HepG2 (cell line): ENCODE measurements around the gene RAB5A. TPM values are rescaled to one million over a fixed set of nuclear protein-coding genes. Genes with fewer than 3 reads are reported as not detected.

Source experiments
- ATAC-seq: fragments of 200-7000 bp; cut with Tn5 transposase; 3 replicates; pipeline ENCODE4 v1.9.1; 2020; ENCODE audit warnings: mild to moderate bottlenecking, moderate library complexity
- BruUV-seq: library from RNA; stranded (reverse); fragments of 400-500 nt; replicated peaks from 2 replicates; lab custom pipeline; 2021; lab: Mats Ljungman, UMichigan
- CTCF ChIA-PET: fragments of 300-600 bp; formaldehyde crosslinking; extraction: SDS; loops from one replicate; lab custom pipeline; 2021; ENCODE audit warnings: low total read pairs, inconsistent platforms, low intra/inter-chr PET ratio; lab: Yijun Ruan, JAX
- POLR2A ChIA-PET: fragments of 350-600 bp; sonication (Branson Sonifier 250); formaldehyde crosslinking; loops from one replicate; lab custom pipeline; 2020; ENCODE audit warnings: antibody characterized with exemption, inconsistent platforms; lab: Yijun Ruan, JAX
- DNase-seq: peaks from one replicate; pipeline ENCODE4 v3.0.0-alpha.2; 2015; ENCODE audit warnings: low spot score
- FAIRE-seq: peaks from 3 replicates; lab custom pipeline; 2011; peaks lifted over from hg19 to GRCh38; lab: Jason Lieb, UNC
- H2AFZ ChIP-seq: one replicate; pipeline ENCODE4 v1.6.1; 2011; ENCODE audit warnings: low read length, inconsistent platforms
- H3K27ac ChIP-seq: fragments of 300-600 bp; 3 replicates; pipeline ENCODE4 v1.8.0; 2011; ENCODE audit warnings: mixed run types, mild to moderate bottlenecking, mixed read lengths, low read length, inconsistent platforms; ENCODE audit not compliant: insufficient read depth; ENCODE audit errors: extremely low read length
- H3K27me3 ChIP-seq, 2 experiments: fragments of 200-600 bp in 1 of 2; 2 replicates in 1 of 2; 3 replicates in 1 of 2; pipeline versions ENCODE4 v1.6.0 to v1.8.0; 2011; ENCODE audit warnings: low read length in 2 of 2, mild to moderate bottlenecking in 2 of 2, moderate library complexity in 2 of 2, inconsistent platforms in 1 of 2; ENCODE audit not compliant: insufficient read depth in 2 of 2, control insufficient read depth in 1 of 2
- H3K36me3 ChIP-seq, 2 experiments: fragments of 200-600 bp in 1 of 2; replicated peaks in 1 of 2; 2 replicates in 1 of 2; 3 replicates in 1 of 2; pipeline versions ENCODE4 v1.5.1 to v1.8.0; 2011; ENCODE audit warnings: low read length in 2 of 2, inconsistent platforms in 1 of 2; ENCODE audit not compliant: insufficient read depth in 2 of 2, control insufficient read depth in 1 of 2
- H3K4me1 ChIP-seq: 2 replicates; pipeline ENCODE4 v1.5.1; 2012; ENCODE audit warnings: low read length, inconsistent platforms; ENCODE audit not compliant: insufficient read depth
- H3K4me2 ChIP-seq: 2 replicates; pipeline ENCODE4 v1.6.0; 2011; ENCODE audit warnings: low read depth, low read length, inconsistent platforms
- H3K4me3 ChIP-seq, 3 experiments: fragments of 200-600 bp in 1 of 3; sonication (generic), shearing (Covaris generic) in 1 of 3; replicated peaks in 1 of 3; 2 replicates each; pipeline ENCODE4 v1.5.1; 2011 to 2016; ENCODE audit warnings: low read length in 3 of 3, inconsistent platforms in 2 of 3, low read depth in 2 of 3, mild to moderate bottlenecking in 2 of 3, control low read depth in 1 of 3, mixed read lengths in 1 of 3; ENCODE audit not compliant: insufficient read depth in 1 of 3
- H3K79me2 ChIP-seq: one replicate; pipeline ENCODE4 v1.6.1; 2011; ENCODE audit warnings: low read length, inconsistent platforms; ENCODE audit not compliant: insufficient read depth
- H3K9ac ChIP-seq: 2 replicates; pipeline ENCODE4 v1.6.0; 2011; ENCODE audit warnings: mild to moderate bottlenecking, low read depth, low read length, inconsistent platforms; ENCODE audit not compliant: insufficient read depth
- H3K9me3 ChIP-seq: 2 replicates; pipeline ENCODE4 v1.5.1; 2012; ENCODE audit warnings: mild to moderate bottlenecking, low read length
- H4K20me1 ChIP-seq: 2 replicates; pipeline ENCODE4 v1.6.0; 2011; ENCODE audit warnings: inconsistent platforms, mild to moderate bottlenecking, low read length, moderate library complexity; ENCODE audit not compliant: insufficient read depth
- CEBPZ ChIP-seq: IDR thresholded peaks from 2 replicates; pipeline ENCODE4 v1.6.1; 2012; ENCODE audit warnings: low read length, improper control_type of control experiment
- CENPT ChIP-seq: sonication (generic); formaldehyde crosslinking; IDR thresholded peaks from 2 replicates; pipeline ENCODE4 v1.8.0; 2022; ENCODE audit warnings: low read depth, mild to moderate bottlenecking, moderate library complexity, missing genetic modification reagents
- GATAD1 ChIP-seq: IDR thresholded peaks from 2 replicates; pipeline ENCODE4 v1.6.1; 2016; ENCODE audit warnings: missing genetic modification reagents, missing compliant biosample characterization
- NR2F2 ChIP-seq: IDR thresholded peaks from 2 replicates; pipeline ENCODE4 v1.6.1; 2012; ENCODE audit warnings: low read depth, inconsistent platforms, borderline replicate concordance
- SATB2 ChIP-seq: sonication (generic); formaldehyde crosslinking; IDR thresholded peaks from 2 replicates; pipeline ENCODE4 v1.5.0; 2020; ENCODE audit warnings: missing genetic modification reagents
- SMYD3 ChIP-seq: sonication (generic); formaldehyde crosslinking; IDR thresholded peaks from 2 replicates; pipeline ENCODE4 v1.8.1; 2023; ENCODE audit warnings: mild to moderate bottlenecking, missing genetic modification reagents
- SNAPC2 ChIP-seq: sonication (generic); formaldehyde crosslinking; IDR thresholded peaks from 2 replicates; pipeline ENCODE4 v1.8.1; 2022; ENCODE audit warnings: mild to moderate bottlenecking, missing genetic modification reagents
- TAF1 ChIP-seq: sonication (generic); formaldehyde crosslinking; IDR thresholded peaks from 2 replicates; pipeline ENCODE4 v1.4.0; 2020; ENCODE audit warnings: missing genetic modification reagents
- TCF12 ChIP-seq, 2 experiments: fragments of 450-650 bp in 1 of 2; sonication (generic) in 1 of 2; formaldehyde crosslinking in 1 of 2; IDR thresholded peaks; 2 replicates each; pipeline versions ENCODE4 v1.6.1 to v1.8.0; 2017 to 2022; ENCODE audit warnings: antibody characterized with exemption in 1 of 2, mild to moderate bottlenecking in 1 of 2, missing genetic modification reagents in 1 of 2, moderate library complexity in 1 of 2
- ZBTB34 ChIP-seq: sonication (generic); formaldehyde crosslinking; IDR thresholded peaks from 2 replicates; pipeline ENCODE4 v1.8.0; 2022; ENCODE audit warnings: mild to moderate bottlenecking, missing genetic modification reagents
- ZNF235 ChIP-seq: sonication (generic); formaldehyde crosslinking; IDR thresholded peaks from 2 replicates; pipeline ENCODE4 v1.8.1; 2023; ENCODE audit warnings: mild to moderate bottlenecking, missing genetic modification reagents, borderline replicate concordance
- ZNF556 ChIP-seq: sonication (generic); formaldehyde crosslinking; IDR thresholded peaks from 2 replicates; pipeline ENCODE4 v1.4.0; 2020; ENCODE audit warnings: mild to moderate bottlenecking, missing genetic modification reagents, borderline replicate concordance
- ZNF614 ChIP-seq: IDR thresholded peaks from 2 replicates; pipeline ENCODE4 v1.6.1; 2018; ENCODE audit warnings: missing biosample characterization, missing genetic modification reagents, inconsistent platforms, borderline replicate concordance
- WGBS: methylation state at CpG from one replicate; pipeline ENCODE4 v1.1.6; 2017; ENCODE audit warnings: low lambda C conversion rate; 5-methylcytosine and 5-hydroxymethylcytosine counted together
- in situ Hi-C: cut with HindIII; loops from 2 replicates; pipeline ENCODE4 v1.10.0; 2017; ENCODE audit warnings: low pct_unique_long_range_greater_than_20kb; ENCODE audit not compliant: extremely low pct_ligation_motif_present
- intact Hi-C: fragments of 100-400 bp; cut with micrococcal nuclease; formaldehyde crosslinking; loops from one replicate; pipeline ENCODE4 v1.10.0; 2022; ENCODE audit not compliant: unreplicated experiment
- polyA plus RNA-seq, 8 experiments: library from polyadenylated mRNA; depleted of rRNA in 3 of 8; stranded (reverse) in 7 of 8; unstranded in 1 of 8; fragments of >200 nt; fragmentation: Illumina TruSeq in 4 of 8; extraction: Trizol in 4 of 8; gene quantifications; 2 replicates each; pipeline versions ENCODE4 v1.2.1 to v1.2.3, GENCODE V29; 2011 to 2016; ENCODE audit warnings: low read depth in 4 of 8, missing spikeins in 1 of 8, mixed read lengths in 1 of 8; ENCODE audit not compliant: insufficient read depth in 1 of 8
- total RNA-seq, 5 experiments: library from RNA; depleted of rRNA; stranded (reverse); fragments of >200 nt; fragmentation: Illumina TruSeq; extraction: Trizol; gene quantifications; 2 replicates each; pipeline ENCODE4 v1.2.3, GENCODE V29; 2016; ENCODE audit warnings: low read depth in 1 of 5

Gene RAB5A
- total and polyA plus RNA-seq, 2 of the 13 experiments (the other 11 are each of a cell fraction or from before 2014, with no cell fraction given), result 16.0 to 27.1 TPM

GRCh38 chr3:20013396-20013795 is 66.5 kb downstream of the RAB5A start:
- no peak for FAIRE-seq
- no TSS peak for BruUV-seq
- 9% methylated on average over 1 of the region's 1 CpG for WGBS

More at GRCh38 chr3:20013396-20013795, 66.5 kb downstream of the RAB5A start:
- POLR2A ChIA-PET, result no interaction called here
- ATAC-seq (no peak), DNase-seq (no peak)
- Histone ChIP-seq H4K20me1 (no peaks in the 10 kb centered on the region), H3K36me3 (no peaks in the 10 kb centered on the region), H3K4me1 (no peaks in the 10 kb centered on the region), H3K79me2 (no peaks in the 10 kb centered on the region), H3K9ac (no peak overlapping the region), H3K27me3 (no peaks in the 10 kb centered on the region), H3K4me3 (no peak overlapping the region), H2AFZ (no peak overlapping the region), H3K27ac (no peak overlapping the region), H3K9me3 (no peaks in the 10 kb centered on the region), H3K4me2 (no peak overlapping the region)
- intact Hi-C loops (no loop called here), in situ Hi-C loops (no loop called here)
- no peak for TF ChIP-seq SNAPC2
- TF ChIP-seq TAF1 (CRISPR knock-in tag), result no peak
- no peak for TF ChIP-seq SATB2 (CRISPR knock-in tag)
- no peak for TF ChIP-seq ZBTB34
- TF ChIP-seq CEBPZ, result no peak
- no peak for TF ChIP-seq ZNF556 (CRISPR knock-in tag)
- TF ChIP-seq CENPT (CRISPR knock-in tag), result no peak
- TF ChIP-seq ZNF614 (CRISPR knock-in tag), result no peak
- TF ChIP-seq TCF12 (IDR thresholded peaks at IDR 0.05), result no peak
- TF ChIP-seq TCF12 (CRISPR knock-in tag; IDR thresholded peaks at IDR 0.05), result no peak
- no peak for TF ChIP-seq SMYD3 (CRISPR knock-in tag)
- TF ChIP-seq ZNF235 (CRISPR knock-in tag), result no peak
- no peak for TF ChIP-seq GATAD1 (CRISPR knock-in tag)
- no peak for TF ChIP-seq NR2F2
- CTCF ChIA-PET, result no interaction called here
